Prostate gland (tissue), 2 donors: Measurements from ENCODE around the gene EIF4E. TPM values are rescaled to one million over a fixed set of nuclear protein-coding genes. Genes with fewer than 3 reads are reported as not detected.

Source experiments
- DNase-seq: peaks from one replicate; pipeline ENCODE4 v3.0.0-alpha.2; 2019; ENCODE audit warnings: low spot score
- H3K27ac ChIP-seq, 2 donors: fragments of 200-600 bp; sonication (generic); 2 replicates each; pipeline ENCODE4 v1.5.1; 2017 to 2019
- H3K27me3 ChIP-seq: fragments of 200-600 bp; sonication (generic); replicated peaks from 2 replicates; pipeline ENCODE4 v1.5.1; 2019; ENCODE audit not compliant: insufficient read depth
- H3K36me3 ChIP-seq, 2 donors: fragments of 200-600 bp; sonication (generic); 1 replicate in 1 of 2; 2 replicates in 1 of 2; pipeline versions ENCODE4 v1.5.1 to v1.8.1; 2017 to 2019
- H3K4me1 ChIP-seq: fragments of 200-600 bp; sonication (generic); replicated peaks from 2 replicates; pipeline ENCODE4 v1.5.1; 2019
- H3K4me3 ChIP-seq, 2 donors: fragments of 200-600 bp; sonication (generic); 2 replicates each; pipeline ENCODE4 v1.5.1; 2017 to 2019
- H3K9me3 ChIP-seq: fragments of 200-600 bp; sonication (generic); 2 replicates; pipeline ENCODE4 v1.5.1; 2017
- POLR2A ChIP-seq: fragments of 450-650 bp; IDR thresholded peaks from one replicate; pipeline ENCODE4 v1.6.1; 2016; ENCODE audit warnings: antibody characterized with exemption, mild to moderate bottlenecking
- POLR2AphosphoS5 ChIP-seq: sonication (generic); formaldehyde crosslinking; IDR thresholded peaks from one replicate; pipeline ENCODE4 v1.6.1; 2017; ENCODE audit warnings: antibody characterized with exemption
- WGBS: methylation state at CpG from one replicate; pipeline ENCODE4 v1.1.5; 2018; 5-methylcytosine and 5-hydroxymethylcytosine counted together
- intact Hi-C: fragments of 100-400 bp; cut with DNase I; formaldehyde crosslinking; loops from one replicate; pipeline ENCODE4 v1.14.2; 2022
- total RNA-seq, 2 donors: library from RNA; depleted of rRNA; stranded (reverse); fragments of >200 nt; gene quantifications; one replicate each; pipeline ENCODE4 v1.1.0, GENCODE V29; 2016
- TF ChIP-seq, protein P1 (sequence below), 4 experiments: fragments of 200-600 bp in 2 of 4; fragments of 450-650 bp in 2 of 4; sonication (generic) in 2 of 4; IDR thresholded peaks; 1 replicate in 3 of 4; 2 replicates in 1 of 4; pipeline ENCODE4 v1.5.1; 2016 to 2019; ENCODE audit warnings: antibody characterized with exemption in 4 of 4, mild to moderate bottlenecking in 2 of 4, moderate library complexity in 2 of 4

EIF4E gene
- total RNA-seq, 2 donors from 2014 or later = 46.8 to 70.9 TPM

GRCh38 chr4:98958065-98958464 lies 29.1 kb upstream of the EIF4E start:
- H3K36me3 ChIP-seq = no peaks in the 10 kb centered on the region
- H3K27ac ChIP-seq = no peak overlapping the region
- H3K4me1 ChIP-seq = no peaks in the 10 kb centered on the region
- TF ChIP-seq, protein P1, sequence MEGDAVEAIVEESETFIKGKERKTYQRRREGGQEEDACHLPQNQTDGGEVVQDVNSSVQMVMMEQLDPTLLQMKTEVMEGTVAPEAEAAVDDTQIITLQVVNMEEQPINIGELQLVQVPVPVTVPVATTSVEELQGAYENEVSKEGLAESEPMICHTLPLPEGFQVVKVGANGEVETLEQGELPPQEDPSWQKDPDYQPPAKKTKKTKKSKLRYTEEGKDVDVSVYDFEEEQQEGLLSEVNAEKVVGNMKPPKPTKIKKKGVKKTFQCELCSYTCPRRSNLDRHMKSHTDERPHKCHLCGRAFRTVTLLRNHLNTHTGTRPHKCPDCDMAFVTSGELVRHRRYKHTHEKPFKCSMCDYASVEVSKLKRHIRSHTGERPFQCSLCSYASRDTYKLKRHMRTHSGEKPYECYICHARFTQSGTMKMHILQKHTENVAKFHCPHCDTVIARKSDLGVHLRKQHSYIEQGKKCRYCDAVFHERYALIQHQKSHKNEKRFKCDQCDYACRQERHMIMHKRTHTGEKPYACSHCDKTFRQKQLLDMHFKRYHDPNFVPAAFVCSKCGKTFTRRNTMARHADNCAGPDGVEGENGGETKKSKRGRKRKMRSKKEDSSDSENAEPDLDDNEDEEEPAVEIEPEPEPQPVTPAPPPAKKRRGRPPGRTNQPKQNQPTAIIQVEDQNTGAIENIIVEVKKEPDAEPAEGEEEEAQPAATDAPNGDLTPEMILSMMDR (IDR thresholded peaks at IDR 0.05) = no peak
- TF ChIP-seq POLR2A (no peak), POLR2AphosphoS5 (no peak)
- H3K4me3 ChIP-seq = no peak overlapping the region
- H3K27me3 ChIP-seq = no peaks in the 10 kb centered on the region
- 94% methylated on average over 2 of the region's 2 CpGs for WGBS
- no peak for DNase-seq
- no peaks in the 10 kb centered on the region for H3K9me3 ChIP-seq
- intact Hi-C loops = no loop called here

- Histone ChIP-seq H3K36me3 (no peaks in the 10 kb centered on the region), H3K4me3 (no peak overlapping the region), H3K4me1 (no peaks in the 10 kb centered on the region), H3K27me3 (no peaks in the 10 kb centered on the region), H3K27ac (no peak overlapping the region), H3K9me3 (no peaks in the 10 kb centered on the region)
- no peak for TF ChIP-seq POLR2A
- TF ChIP-seq POLR2AphosphoS5 = no peak
- TF ChIP-seq, protein P1 (IDR thresholded peaks at IDR 0.05) = no peak
- intact Hi-C loops = no loop called here
- no peak for DNase-seq
- WGBS = 77% methylated on average over 6 of the region's 6 CpGs
Observed at GRCh38 chr4:98955229-98955628, 26.3 kb upstream of the EIF4E start.

- H3K4me3 ChIP-seq = no peak overlapping the region
- TF ChIP-seq, protein P1 (IDR thresholded peaks at IDR 0.05) = no peak
- TF ChIP-seq POLR2AphosphoS5 (no peak), POLR2A (no peak)
- H3K4me1 ChIP-seq = no peaks in the 10 kb centered on the region
- DNase-seq = no peak
- H3K27me3 ChIP-seq = no peaks in the 10 kb centered on the region
- no peak overlapping the region for H3K27ac ChIP-seq
- intact Hi-C loops = no loop called here
- 87% methylated on average over 3 of the region's 3 CpGs for WGBS
- H3K36me3 ChIP-seq = no peaks in the 10 kb centered on the region
- no peaks in the 10 kb centered on the region for H3K9me3 ChIP-seq
Observed at GRCh38 chr4:98951710-98952109, 22.8 kb upstream of the EIF4E start.

GRCh38 chr4:98950925-98951324 lies 22.0 kb upstream of the EIF4E start:
- Histone ChIP-seq H3K27me3 (no peaks in the 10 kb centered on the region), H3K27ac (no peak overlapping the region), H3K4me1 (no peaks in the 10 kb centered on the region), H3K36me3 (no peaks in the 10 kb centered on the region), H3K4me3 (no peak overlapping the region), H3K9me3 (no peaks in the 10 kb centered on the region)
- DNase-seq = no peak
- 92% methylated on average over 1 of the region's 1 CpG for WGBS
- intact Hi-C loops = no loop called here
- TF ChIP-seq, protein P1 (IDR thresholded peaks at IDR 0.05) = no peak
- TF ChIP-seq POLR2A = no peak
- TF ChIP-seq POLR2AphosphoS5 = no peak

DNA sequence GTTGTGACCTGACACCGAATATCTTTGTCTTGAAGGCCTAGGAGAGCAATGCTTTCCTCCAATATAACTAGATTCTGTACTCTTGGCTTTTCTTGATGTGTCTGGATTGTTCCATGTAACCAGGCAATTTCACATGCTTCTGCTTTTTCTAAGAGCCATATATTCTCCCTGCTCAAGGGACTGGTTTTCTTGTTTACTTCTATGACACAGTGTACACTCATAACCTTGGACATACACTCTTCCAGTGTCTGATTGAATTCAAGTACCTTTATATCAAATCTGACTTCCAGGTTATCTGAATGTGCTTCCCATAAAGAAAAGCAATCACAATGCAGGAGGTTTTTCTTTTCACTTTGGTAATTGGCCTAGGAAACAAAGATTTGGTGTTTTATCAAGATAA lies 17.4 kb upstream of the EIF4E start:
- TF ChIP-seq POLR2AphosphoS5 (no peak), POLR2A (no peak)
- TF ChIP-seq, protein P1 (IDR thresholded peaks at IDR 0.05) = no peak
- no peaks in the 10 kb centered on the region for H3K36me3 ChIP-seq
- WGBS = 77% methylated on average over 1 of the region's 1 CpG
- H3K9me3 ChIP-seq = no peaks in the 10 kb centered on the region
- intact Hi-C loops = no loop called here
- no peaks in the 10 kb centered on the region for H3K27me3 ChIP-seq
- H3K4me3 ChIP-seq = no peak overlapping the region
- no peak for DNase-seq
- no peak overlapping the region for H3K27ac ChIP-seq
- H3K4me1 ChIP-seq = no peaks in the 10 kb centered on the region
